Measurements from ENCODE around the gene SUSD1. TPM values are rescaled to one million over a fixed set of nuclear protein-coding genes. Genes with fewer than 3 reads are reported as not detected.

SUSD1 gene
- total RNA-seq, 1 experiment from 2014 or later: 7.9 TPM

DNA sequence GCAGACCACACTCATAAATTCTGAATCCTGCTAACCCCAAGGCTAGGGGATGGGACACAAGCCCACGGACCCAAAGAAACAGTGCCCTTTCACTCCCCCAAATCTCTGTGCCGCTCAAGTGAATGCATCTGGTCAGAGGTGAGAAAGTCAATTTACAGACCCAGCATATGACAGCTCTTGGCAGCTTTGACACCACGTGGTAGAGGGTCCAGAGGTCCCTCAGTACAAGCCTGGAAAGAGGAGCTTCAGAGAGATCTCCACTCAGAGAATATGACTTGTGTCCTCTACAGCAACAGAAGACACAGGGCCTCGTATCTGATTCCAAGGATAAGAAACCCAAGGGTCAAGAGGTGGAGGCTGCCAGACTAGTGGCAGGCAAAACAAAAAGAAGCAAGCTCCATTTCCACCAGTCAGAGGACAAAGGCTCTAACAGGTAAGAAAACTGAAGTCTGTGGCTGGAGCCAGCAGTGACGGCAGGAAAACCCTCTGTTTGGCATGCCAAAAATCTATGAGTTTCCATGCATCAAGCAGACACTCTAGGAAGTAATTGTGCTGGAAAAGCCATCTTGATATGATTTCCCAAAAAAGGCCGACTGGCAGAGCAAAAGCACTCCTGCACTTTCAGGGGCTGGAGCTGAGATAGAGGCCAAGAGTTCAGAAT, 139.8 kb downstream of the SUSD1 start:
- POLR2A ChIA-PET: no interaction called here
- H3K9me3 ChIP-seq (ENCODE audit: control insufficient read depth in 1 of 2, insufficient read depth in 1 of 2, low read depth in 1 of 2, low read length in 2 of 2): no peaks in the 10 kb centered on the region
- DNase-seq (ENCODE audit: low read depth, low spot score) (no peak), ATAC-seq (no peak)
- no peak overlapping the region for H2AFZ ChIP-seq (ENCODE audit: low read depth, low read length, poor library complexity, severe bottlenecking)
- H3K9ac ChIP-seq (ENCODE audit: low read length): no peak overlapping the region
- no peak overlapping the region for H3K4me3 ChIP-seq (replicated peaks in 1 of 2; ENCODE audit: low read depth in 1 of 2, low read length in 2 of 2)
- H3K27ac ChIP-seq (ENCODE audit: low read depth, low read length): no peak overlapping the region
- CTCF ChIA-PET: no interaction called here
- intact Hi-C loops (cut with micrococcal nuclease): no loop called here
- no peaks in the 10 kb centered on the region for H3K36me3 ChIP-seq (ENCODE audit: control insufficient read depth in 1 of 2, insufficient read depth in 2 of 2, low read length in 2 of 2)
- no TSS peak for BruUV-seq (replicated peaks)
- TF ChIP-seq POLR2A (IDR thresholded peaks at IDR 0.05; ENCODE audit: borderline replicate concordance, extremely low read depth, insufficient read depth, insufficient read length) (no peak), JUND (IDR thresholded peaks at IDR 0.05) (no peak), CBX3 (IDR thresholded peaks at IDR 0.05; ENCODE audit: low read depth) (no peak), EZH2 (IDR thresholded peaks at IDR 0.05) (no peak), SRF (IDR thresholded peaks at IDR 0.05; ENCODE audit: low read depth) (no peak), ELF1 (IDR thresholded peaks at IDR 0.05; ENCODE audit: borderline replicate concordance, low read depth) (no peak), TCF7L2 (IDR thresholded peaks at IDR 0.05; ENCODE audit: borderline replicate concordance, extremely low read depth, insufficient read depth, insufficient read length) (no peak), ZFX (IDR thresholded peaks at IDR 0.05) (no peak), SIN3A (IDR thresholded peaks at IDR 0.05; ENCODE audit: low read depth) (no peak)
- TF ChIP-seq, protein P1, sequence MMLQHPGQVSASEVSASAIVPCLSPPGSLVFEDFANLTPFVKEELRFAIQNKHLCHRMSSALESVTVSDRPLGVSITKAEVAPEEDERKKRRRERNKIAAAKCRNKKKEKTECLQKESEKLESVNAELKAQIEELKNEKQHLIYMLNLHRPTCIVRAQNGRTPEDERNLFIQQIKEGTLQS (IDR thresholded peaks at IDR 0.05): no peak
- H3K79me2 ChIP-seq (ENCODE audit: insufficient read depth, low read length): no peaks in the 10 kb centered on the region
- H3K9me2 ChIP-seq (ENCODE audit: insufficient read depth): no peaks in the 10 kb centered on the region
- H3K4me1 ChIP-seq (ENCODE audit: control insufficient read depth in 1 of 2, insufficient read depth in 2 of 2, low read length in 2 of 2): peaks cover 9 to 33% of the 10 kb centered on the region in 2 experiments
- no peaks in the 10 kb centered on the region for H4K20me1 ChIP-seq (ENCODE audit: insufficient read depth)
- H3K4me2 ChIP-seq (ENCODE audit: low read length): no peak overlapping the region
- H3K27me3 ChIP-seq (ENCODE audit: insufficient read depth, low read length): no peaks in the 10 kb centered on the region
- RAD21 ChIA-PET (ENCODE audit: low non-redundant PET in 1 of 2, low total read pairs in 2 of 2, uncharacterized antibody in 2 of 2, unreplicated experiment in 2 of 2): no interaction called here

DNA sequence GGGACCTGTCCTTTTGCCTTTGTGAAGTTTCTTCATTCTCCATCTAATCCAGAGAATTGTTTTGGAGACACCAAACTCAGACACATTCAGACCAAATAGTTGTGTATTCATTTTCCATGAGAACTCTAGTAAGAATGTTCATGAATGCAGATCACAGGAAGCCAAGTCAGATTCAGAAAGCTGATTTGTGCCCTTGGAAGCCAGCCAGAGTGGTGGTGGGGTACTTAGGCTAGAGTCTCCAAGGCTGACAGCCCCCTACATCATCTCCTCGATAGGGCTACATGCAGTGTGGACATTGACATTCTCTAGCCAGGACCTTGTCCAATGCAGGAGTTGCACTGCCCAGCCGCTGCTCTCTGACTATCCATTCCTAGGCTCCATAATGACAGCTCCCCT, 140.9 kb downstream of the SUSD1 start:
- Histone ChIP-seq H3K9me3 (ENCODE audit: control insufficient read depth in 1 of 2, insufficient read depth in 1 of 2, low read depth in 1 of 2, low read length in 2 of 2) (no peaks in the 10 kb centered on the region), H3K4me3 (replicated peaks in 1 of 2; ENCODE audit: low read depth in 1 of 2, low read length in 2 of 2) (no peak overlapping the region), H3K4me1 (ENCODE audit: control insufficient read depth in 1 of 2, insufficient read depth in 2 of 2, low read length in 2 of 2) (peaks cover 20 to 35% of the 10 kb centered on the region in 2 experiments), H3K27ac (ENCODE audit: low read depth, low read length) (no peak overlapping the region), H3K9me2 (ENCODE audit: insufficient read depth) (no peaks in the 10 kb centered on the region), H3K9ac (ENCODE audit: low read length) (no peak overlapping the region), H3K4me2 (ENCODE audit: low read length) (no peak overlapping the region), H3K27me3 (ENCODE audit: insufficient read depth, low read length) (no peaks in the 10 kb centered on the region), H3K79me2 (ENCODE audit: insufficient read depth, low read length) (no peaks in the 10 kb centered on the region), H3K36me3 (ENCODE audit: control insufficient read depth in 1 of 2, insufficient read depth in 2 of 2, low read length in 2 of 2) (no peaks in the 10 kb centered on the region), H4K20me1 (ENCODE audit: insufficient read depth) (no peaks in the 10 kb centered on the region), H2AFZ (ENCODE audit: low read depth, low read length, poor library complexity, severe bottlenecking) (no peak overlapping the region)
- ChIA-PET RAD21 (ENCODE audit: low non-redundant PET in 1 of 2, low total read pairs in 2 of 2, uncharacterized antibody in 2 of 2, unreplicated experiment in 2 of 2) (no interaction called here), POLR2A (no interaction called here), CTCF (no interaction called here)
- ATAC-seq (no peak), DNase-seq (ENCODE audit: low read depth, low spot score) (no peak)
- BruUV-seq (replicated peaks): no TSS peak
- intact Hi-C loops (cut with micrococcal nuclease): no loop called here
- TF ChIP-seq EZH2 (IDR thresholded peaks at IDR 0.05) (no peak), ZFX (IDR thresholded peaks at IDR 0.05) (no peak), EGR1 (IDR thresholded peaks at IDR 0.05; ENCODE audit: low read depth) (no peak), SP1 (IDR thresholded peaks at IDR 0.05; ENCODE audit: low read depth) (no peak), TCF7L2 (IDR thresholded peaks at IDR 0.05; ENCODE audit: borderline replicate concordance, extremely low read depth, insufficient read depth, insufficient read length) (no peak), CTCF (IDR thresholded peaks at IDR 0.05 in 2 of 3, conservative IDR thresholded peaks at IDR 0.05 in 1 of 3; ENCODE audit: borderline replicate concordance in 1 of 3, insufficient read depth in 1 of 3, low read depth in 2 of 3, low read length in 2 of 3) (no peak), CBX3 (IDR thresholded peaks at IDR 0.05; ENCODE audit: low read depth) (no peak), SIN3A (IDR thresholded peaks at IDR 0.05; ENCODE audit: low read depth) (no peak), ZNF274 (IDR thresholded peaks at IDR 0.05; ENCODE audit: low read depth, low read length) (no peak), MAX (IDR thresholded peaks at IDR 0.05) (no peak), YY1 (IDR thresholded peaks at IDR 0.05; ENCODE audit: extremely low read depth, insufficient replicate concordance, low read depth, low read length) (no peak)
- TF ChIP-seq, protein P1 (IDR thresholded peaks at IDR 0.05): no peak

Measured in HCT116 (cell line).